ENCODE measurements around the gene VPS4A. TPM values are rescaled to one million over a fixed set of nuclear protein-coding genes. Genes with fewer than 3 reads are reported as not detected.

The VPS4A gene
- total RNA-seq, 4 donors from 2014 or later, result 34.2 to 41.1 (median 36.6) TPM

DNA sequence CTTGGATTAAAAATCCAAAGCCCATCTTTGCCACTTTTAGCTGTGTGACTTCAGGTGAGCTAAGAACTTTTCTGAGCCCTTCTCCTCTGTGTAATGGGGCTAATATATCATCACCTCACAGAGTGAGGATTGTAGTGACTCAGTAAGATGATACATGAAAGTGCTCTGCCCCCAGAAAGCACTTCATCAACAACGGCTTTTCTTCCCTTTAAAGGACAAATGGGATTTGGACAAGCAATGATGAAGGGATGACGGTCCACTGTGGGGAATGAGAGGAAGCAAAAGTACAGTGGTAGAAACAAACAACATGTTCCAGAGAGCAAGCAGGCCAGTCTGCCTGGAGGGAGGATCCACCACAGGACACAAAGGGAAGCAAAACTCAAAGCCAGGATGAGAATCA, 54.8 kb downstream of the VPS4A start:
- no peak overlapping the region for H3K27ac ChIP-seq
- H3K4me3 ChIP-seq, result no peak overlapping the region
- TF ChIP-seq, protein P1, sequence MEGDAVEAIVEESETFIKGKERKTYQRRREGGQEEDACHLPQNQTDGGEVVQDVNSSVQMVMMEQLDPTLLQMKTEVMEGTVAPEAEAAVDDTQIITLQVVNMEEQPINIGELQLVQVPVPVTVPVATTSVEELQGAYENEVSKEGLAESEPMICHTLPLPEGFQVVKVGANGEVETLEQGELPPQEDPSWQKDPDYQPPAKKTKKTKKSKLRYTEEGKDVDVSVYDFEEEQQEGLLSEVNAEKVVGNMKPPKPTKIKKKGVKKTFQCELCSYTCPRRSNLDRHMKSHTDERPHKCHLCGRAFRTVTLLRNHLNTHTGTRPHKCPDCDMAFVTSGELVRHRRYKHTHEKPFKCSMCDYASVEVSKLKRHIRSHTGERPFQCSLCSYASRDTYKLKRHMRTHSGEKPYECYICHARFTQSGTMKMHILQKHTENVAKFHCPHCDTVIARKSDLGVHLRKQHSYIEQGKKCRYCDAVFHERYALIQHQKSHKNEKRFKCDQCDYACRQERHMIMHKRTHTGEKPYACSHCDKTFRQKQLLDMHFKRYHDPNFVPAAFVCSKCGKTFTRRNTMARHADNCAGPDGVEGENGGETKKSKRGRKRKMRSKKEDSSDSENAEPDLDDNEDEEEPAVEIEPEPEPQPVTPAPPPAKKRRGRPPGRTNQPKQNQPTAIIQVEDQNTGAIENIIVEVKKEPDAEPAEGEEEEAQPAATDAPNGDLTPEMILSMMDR (IDR thresholded peaks at IDR 0.05), result no peak
- no peak for TF ChIP-seq POLR2AphosphoS5 (IDR thresholded peaks at IDR 0.05)
- TF ChIP-seq EP300 (IDR thresholded peaks at IDR 0.05), result no peak
- TF ChIP-seq POLR2A (IDR thresholded peaks at IDR 0.05), result no peak
- peaks cover 0 to 88% of the 10 kb centered on the region in 2 donors for H3K36me3 ChIP-seq
- H3K4me1 ChIP-seq, result no peaks in the 10 kb centered on the region
- no peaks in the 10 kb centered on the region for H3K9me3 ChIP-seq
- no peaks in the 10 kb centered on the region for H3K27me3 ChIP-seq
- no peak for ATAC-seq
- 56% methylated on average over 2 of the region's 2 CpGs; no CpG with 5 or more reads in 1 of the 2 donors for WGBS, 2 donors (ENCODE audit: low coverage in 1 of 2)

DNA sequence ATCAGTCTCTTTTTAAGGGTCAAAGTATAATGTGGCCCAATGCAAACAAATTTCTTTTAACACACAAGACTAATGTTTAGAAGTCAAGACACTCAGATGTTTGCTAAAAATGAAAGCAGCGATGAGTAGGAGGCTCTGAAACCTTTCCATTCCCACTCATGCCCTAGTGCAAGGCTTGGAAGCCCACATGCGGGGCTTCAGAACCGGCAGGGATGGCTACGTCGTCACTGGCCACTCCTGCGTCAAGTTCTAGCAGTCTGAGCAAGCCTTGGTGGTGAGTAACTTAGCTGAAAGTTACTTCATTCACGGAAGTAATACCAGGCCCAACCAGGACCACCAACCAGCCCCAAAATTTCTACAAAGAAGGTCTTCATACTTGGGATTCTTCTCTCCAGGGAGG, 55.3 kb downstream of the VPS4A start:
- Histone ChIP-seq H3K36me3 (peaks cover 0 to 88% of the 10 kb centered on the region in 2 donors), H3K4me1 (no peaks in the 10 kb centered on the region), H3K9me3 (no peaks in the 10 kb centered on the region), H3K27me3 (no peaks in the 10 kb centered on the region), H3K4me3 (no peak overlapping the region), H3K27ac (no peak overlapping the region)
- 89 to 100% methylated on average over 2 to 7 of the region's 7 CpGs for WGBS, 2 donors (ENCODE audit: low coverage in 1 of 2)
- TF ChIP-seq, protein P1 (IDR thresholded peaks at IDR 0.05), result no peak
- TF ChIP-seq EP300 (IDR thresholded peaks at IDR 0.05) (no peak), POLR2A (IDR thresholded peaks at IDR 0.05) (no peak), POLR2AphosphoS5 (IDR thresholded peaks at IDR 0.05) (no peak)
- no peak for ATAC-seq

DNA sequence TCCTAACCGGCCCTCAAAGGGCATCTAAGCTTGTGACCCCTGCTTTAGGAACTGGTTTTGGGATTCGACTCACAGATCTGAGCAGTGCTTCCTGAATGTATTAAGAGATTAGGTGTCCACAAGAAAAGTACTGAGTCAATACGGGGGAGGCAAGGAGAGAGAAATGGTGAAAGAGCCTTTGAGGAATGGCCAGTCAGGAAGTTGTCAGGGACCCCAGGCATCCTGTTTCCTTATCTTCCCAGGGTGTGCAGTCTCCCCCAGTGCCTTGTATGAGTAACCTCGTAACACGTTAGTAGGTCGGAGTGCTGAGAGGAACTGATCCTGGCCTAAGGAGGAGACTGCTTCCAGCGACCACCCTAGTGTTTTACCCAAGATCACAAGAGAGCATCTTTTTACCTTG, 56.8 kb downstream of the VPS4A start:
- WGBS, 2 donors (ENCODE audit: low coverage in 1 of 2), result 69 to 78% methylated on average over 4 to 7 of the region's 7 CpGs

DNA sequence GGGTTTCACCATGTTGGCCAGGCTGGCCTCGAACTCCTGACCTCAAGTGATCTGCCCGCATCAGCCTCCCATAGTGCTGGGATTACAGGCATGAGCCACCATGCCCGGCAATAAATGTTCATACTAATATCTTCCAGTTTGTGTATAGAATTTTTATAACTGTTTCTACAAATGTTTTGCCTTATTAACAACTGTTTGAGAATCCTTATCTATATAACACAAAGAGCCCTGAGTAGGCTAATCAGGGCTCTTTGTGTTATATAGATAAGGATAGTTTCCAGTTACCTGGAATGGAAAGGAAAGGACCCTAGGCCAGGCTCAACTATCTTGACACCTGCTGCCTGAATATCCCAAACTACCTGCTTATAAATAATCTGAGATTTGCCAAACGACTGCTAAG, 57.7 kb downstream of the VPS4A start:
- Histone ChIP-seq H3K27me3 (no peaks in the 10 kb centered on the region), H3K4me3 (no peak overlapping the region), H3K4me1 (no peaks in the 10 kb centered on the region), H3K36me3 (peaks cover 0 to 99% of the 10 kb centered on the region in 2 donors), H3K27ac (no peak overlapping the region), H3K9me3 (no peaks in the 10 kb centered on the region)
- ATAC-seq, result no peak
- TF ChIP-seq POLR2A (IDR thresholded peaks at IDR 0.05) (no peak), POLR2AphosphoS5 (IDR thresholded peaks at IDR 0.05) (no peak), EP300 (IDR thresholded peaks at IDR 0.05) (no peak)
- TF ChIP-seq, protein P1 (IDR thresholded peaks at IDR 0.05), result no peak
- WGBS, 2 donors (ENCODE audit: low coverage in 1 of 2), result 93 to 100% methylated on average over 2 to 4 of the region's 4 CpGs

More for the DNA sequence above, 56.8 kb downstream of the VPS4A start:
- no peak for ATAC-seq
- H3K9me3 ChIP-seq, result no peaks in the 10 kb centered on the region
- H3K27ac ChIP-seq, result no peak overlapping the region
- no peaks in the 10 kb centered on the region for H3K4me1 ChIP-seq
- peaks cover 0 to 99% of the 10 kb centered on the region in 2 donors for H3K36me3 ChIP-seq
- H3K27me3 ChIP-seq, result no peaks in the 10 kb centered on the region
- no peak overlapping the region for H3K4me3 ChIP-seq
- TF ChIP-seq, protein P1 (IDR thresholded peaks at IDR 0.05), result no peak
- TF ChIP-seq POLR2A (IDR thresholded peaks at IDR 0.05) (no peak), EP300 (IDR thresholded peaks at IDR 0.05) (no peak), POLR2AphosphoS5 (IDR thresholded peaks at IDR 0.05) (no peak)

DNA sequence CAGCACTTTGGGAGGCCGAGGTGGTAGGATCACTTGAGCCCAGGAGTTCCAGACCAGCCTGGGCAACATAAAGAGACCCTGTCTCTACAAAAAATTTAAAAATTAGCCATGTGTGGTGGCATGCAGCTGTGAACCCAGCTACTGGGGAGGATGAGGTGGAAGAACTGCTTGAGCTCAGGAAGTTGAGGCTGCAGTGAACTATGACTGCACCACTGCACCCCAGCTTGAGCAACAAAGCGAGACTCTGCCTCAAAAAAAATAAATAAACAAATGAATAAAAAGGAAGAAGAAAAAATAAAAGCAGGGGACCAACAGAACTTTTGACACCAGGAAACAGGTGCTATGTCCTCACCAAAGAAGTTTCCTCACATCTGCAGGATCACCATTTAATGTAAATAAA, 60.4 kb downstream of the VPS4A start:
- 100% methylated on average over 2 of the region's 2 CpGs for WGBS, 2 donors (ENCODE audit: low coverage in 1 of 2)
- TF ChIP-seq POLR2AphosphoS5 (IDR thresholded peaks at IDR 0.05) (no peak), EP300 (IDR thresholded peaks at IDR 0.05) (no peak), POLR2A (IDR thresholded peaks at IDR 0.05) (no peak)
- TF ChIP-seq, protein P1 (IDR thresholded peaks at IDR 0.05), result no peak
- Histone ChIP-seq H3K4me3 (no peak overlapping the region), H3K27me3 (no peaks in the 10 kb centered on the region), H3K27ac (no peak overlapping the region), H3K4me1 (no peaks in the 10 kb centered on the region), H3K36me3 (peaks cover 0 to 84% of the 10 kb centered on the region in 2 donors), H3K9me3 (no peaks in the 10 kb centered on the region)
- no peak for ATAC-seq
